Measurements from ENCODE around the gene PRICKLE2.
A peak's percentile ranks its signal among the peaks of the same experiment; 100 is the strongest.
"Not testable (repeated sequence)": the region's sequence is repeated elsewhere in the genome, so short reads cannot be mapped to it uniquely, and the experiment has no call there.

PRICKLE2 gene

DNA sequence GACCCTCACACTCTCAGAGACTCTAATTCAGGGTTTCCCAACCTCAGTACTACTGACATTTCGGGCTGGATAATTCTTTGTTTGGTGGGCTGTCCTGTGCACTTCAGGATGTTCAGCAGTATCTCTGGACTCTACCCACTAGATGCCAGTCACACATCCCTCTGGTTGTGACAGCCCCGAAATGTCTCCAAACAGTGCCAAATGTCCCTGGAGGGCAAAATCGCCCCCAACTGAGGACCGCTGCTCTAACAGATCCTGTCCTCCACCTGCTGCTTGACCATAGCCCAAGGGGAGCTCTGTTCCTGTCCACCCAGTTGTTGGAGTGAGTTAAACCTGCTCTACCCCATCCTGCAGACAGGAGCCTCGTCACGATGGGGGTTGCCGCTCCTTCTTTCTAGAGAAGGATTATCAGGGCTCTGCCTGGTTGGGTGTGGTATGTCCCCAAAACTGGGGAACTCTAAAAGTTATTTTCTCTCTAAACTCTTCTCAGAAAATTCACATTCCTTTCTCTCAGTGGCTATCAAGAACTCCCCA lies 116.4 kb downstream of the PRICKLE2 start:
- DNase-seq (ENCODE audit: insufficient read length, low spot score) (no peak), FAIRE-seq (no peak)

DNA sequence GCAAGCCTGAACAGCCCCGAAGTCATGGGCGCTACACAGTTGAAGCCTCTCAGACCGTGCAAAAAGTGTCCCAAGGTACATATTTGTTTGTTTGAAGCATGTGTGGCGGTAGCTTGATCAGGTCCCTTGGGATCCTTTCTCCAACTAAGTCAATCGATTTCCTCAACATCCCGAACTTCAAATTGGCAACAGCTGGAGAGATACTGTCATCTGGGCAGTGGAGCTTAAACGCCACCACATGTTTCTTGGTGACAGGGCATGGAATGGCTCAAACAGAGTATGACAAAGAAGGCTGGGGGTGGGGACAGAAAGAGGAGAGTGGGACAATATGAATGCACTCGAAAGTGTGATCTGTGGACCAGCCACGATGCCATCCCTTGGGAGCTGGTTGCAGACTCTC lies 117.0 kb downstream of the PRICKLE2 start:
- FAIRE-seq (no peak), DNase-seq (ENCODE audit: insufficient read length, low spot score) (no peak)

DNA sequence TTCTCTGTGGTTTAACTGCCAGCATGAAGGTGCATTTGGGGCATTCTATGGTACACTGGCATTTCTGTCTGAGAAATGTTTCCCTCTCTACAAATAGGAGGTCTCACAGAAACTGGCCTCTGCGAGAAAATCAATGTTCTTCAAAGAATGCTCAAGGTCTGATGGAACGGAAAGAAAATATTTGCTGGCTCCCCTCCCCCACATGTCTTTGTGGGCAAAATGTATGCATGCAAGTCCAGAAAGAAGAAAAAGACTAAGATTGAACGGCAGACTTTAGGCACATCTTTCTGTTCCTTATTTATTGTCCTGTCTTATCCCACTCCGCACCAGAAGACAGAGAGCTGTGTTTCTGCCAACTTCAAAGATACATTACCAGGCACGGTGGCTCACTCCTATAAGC lies 118.1 kb downstream of the PRICKLE2 start:
- DNase-seq (ENCODE audit: insufficient read length, low spot score) (no peak), FAIRE-seq (no peak)

DNA sequence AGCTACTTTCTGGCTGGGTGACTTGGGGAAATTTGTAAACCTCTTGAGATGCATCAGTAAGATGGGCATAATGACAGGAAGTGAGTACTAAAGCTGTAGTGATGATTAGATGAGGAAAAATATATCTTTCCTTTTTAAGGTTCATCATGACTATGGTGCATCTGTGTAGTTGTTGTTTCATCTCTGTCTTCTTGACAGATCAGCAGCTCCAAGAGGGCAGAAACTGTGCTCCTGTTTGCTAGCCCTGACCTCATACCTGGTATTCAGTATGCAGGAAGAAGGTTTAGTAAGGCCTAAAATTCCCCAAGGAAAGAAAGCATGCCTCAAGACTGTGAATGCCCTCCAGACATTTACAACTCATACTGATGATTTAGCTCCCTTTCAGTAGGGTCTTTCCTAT lies 119.5 kb downstream of the PRICKLE2 start:
- FAIRE-seq (no peak), DNase-seq (ENCODE audit: insufficient read length, low spot score) (no peak)

DNA sequence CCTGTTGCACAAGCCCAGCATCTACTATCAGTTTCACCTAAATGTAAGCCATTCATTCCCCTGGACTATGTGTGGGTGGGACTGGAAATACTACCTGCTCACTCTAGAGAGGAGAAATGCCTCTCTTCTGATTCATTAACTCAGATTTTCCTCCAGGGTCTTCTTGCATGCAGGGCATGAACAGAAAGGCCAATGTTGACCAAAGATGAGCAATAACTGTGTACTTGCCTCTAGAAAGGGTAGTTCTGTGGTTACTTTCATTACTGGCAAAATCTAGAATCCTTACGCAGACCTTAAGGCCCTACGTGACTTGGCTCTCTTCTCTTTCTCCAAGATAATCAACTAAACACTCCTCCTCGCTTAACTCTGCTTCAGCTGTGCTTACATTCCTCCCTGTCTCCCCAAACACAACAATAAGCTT lies 120.6 kb downstream of the PRICKLE2 start:
- DNase-seq (ENCODE audit: insufficient read length, low spot score): peak; percentile 35

DNA sequence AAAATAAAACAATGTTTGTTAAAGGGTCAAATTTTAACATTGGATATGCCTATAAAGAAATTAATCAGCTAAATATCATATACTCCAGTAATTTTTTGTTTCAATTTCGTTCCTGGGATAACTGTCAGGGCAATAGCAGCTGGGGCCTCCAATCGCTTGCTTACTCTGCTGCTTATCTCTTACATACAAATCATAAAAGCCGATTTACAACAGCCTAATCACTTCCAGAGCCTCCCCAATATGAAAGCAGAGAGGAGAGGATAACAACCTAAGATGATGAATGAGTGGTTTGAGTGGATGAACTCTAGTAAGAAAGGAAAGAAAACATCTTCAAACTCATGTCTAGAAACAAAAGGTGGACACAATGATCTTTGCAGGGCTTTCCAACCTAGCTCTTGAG lies 121.3 kb downstream of the PRICKLE2 start:
- FAIRE-seq (no peak), DNase-seq (ENCODE audit: insufficient read length, low spot score) (no peak)

More for the DNA sequence above, 120.6 kb downstream of the PRICKLE2 start:
- FAIRE-seq: no peak

DNA sequence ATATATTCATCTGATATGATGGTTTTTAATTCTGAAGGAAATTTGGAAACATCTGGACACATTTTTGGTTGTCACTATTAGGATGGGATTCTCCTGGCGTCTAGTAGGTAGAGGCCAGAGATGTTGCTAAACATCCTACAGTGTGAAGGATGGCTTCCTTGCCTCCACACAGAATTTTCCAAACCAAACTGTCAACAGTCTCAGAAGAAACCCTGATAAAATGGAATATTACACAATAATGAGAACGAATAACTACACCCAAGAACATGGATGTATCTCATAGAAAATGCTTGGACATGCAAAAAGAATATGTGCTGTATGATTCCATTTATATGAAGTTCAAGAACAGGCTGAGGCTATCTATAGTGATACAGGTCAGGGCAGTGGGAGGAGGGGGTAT lies 122.1 kb downstream of the PRICKLE2 start:
- FAIRE-seq: no peak
- no peak for DNase-seq (ENCODE audit: insufficient read length, low spot score)

DNA sequence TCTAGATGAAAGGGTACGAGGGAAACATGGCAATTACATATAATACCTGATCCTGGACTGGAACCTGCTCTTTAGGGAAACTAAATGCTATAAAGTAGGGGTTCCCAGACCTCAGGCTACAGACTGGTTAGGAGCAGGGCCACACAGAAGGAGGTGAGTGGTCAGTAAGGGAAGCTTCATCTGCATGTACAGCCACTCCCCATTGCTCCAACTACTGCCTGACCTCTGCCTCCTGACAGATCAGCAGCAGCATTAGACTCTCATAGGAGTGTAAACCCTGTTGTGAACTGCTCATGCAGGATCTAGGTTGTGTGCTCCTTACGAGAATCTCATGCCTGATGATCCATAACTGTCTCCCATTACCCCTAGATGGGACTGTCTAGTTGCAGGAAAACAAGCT lies 123.1 kb downstream of the PRICKLE2 start:
- FAIRE-seq: no peak
- DNase-seq (ENCODE audit: insufficient read length, low spot score): no peak

DNA sequence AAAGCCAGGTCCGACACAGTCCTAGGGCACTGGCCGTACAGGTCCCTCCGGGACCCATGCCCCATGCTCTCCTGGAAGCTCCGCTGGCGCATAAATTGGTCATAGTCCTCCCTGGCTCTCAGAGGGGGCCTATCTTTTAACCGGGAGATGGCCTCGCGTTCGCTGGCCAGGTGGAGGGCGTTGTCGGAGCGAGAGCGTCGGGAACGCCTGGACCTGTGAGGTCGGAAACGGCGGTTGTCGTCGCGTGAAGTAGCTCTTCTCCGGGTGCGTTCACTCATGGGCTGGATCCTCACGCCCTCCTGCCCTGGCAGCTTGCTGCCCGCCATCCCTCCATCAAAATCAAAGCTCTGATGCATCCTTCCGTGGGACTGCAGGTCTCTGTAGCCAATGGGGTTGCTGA lies 126.0 kb downstream of the PRICKLE2 start:
- DNase-seq (ENCODE audit: insufficient read length, low spot score) (no peak), FAIRE-seq (no peak)

DNA sequence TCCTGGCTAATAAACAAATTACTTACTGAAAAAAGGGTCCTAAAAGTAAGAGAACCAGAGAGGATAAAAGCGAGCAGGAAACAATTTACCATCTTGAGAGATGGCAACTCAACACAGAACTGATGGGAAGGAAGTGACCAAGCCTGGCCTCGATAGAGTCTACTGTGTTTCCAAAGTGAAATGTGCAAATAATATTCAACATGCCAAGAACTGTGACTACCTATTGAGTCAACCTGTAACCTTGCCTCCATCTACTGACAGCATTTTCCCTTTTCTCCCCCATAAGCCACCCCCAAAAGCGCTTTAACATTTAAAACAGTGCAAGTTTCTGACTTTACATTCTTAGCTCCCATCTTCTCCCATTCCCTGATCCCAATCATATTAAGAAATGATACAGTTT lies 126.6 kb downstream of the PRICKLE2 start:
- FAIRE-seq: no peak
- no peak for DNase-seq (ENCODE audit: insufficient read length, low spot score)

DNA sequence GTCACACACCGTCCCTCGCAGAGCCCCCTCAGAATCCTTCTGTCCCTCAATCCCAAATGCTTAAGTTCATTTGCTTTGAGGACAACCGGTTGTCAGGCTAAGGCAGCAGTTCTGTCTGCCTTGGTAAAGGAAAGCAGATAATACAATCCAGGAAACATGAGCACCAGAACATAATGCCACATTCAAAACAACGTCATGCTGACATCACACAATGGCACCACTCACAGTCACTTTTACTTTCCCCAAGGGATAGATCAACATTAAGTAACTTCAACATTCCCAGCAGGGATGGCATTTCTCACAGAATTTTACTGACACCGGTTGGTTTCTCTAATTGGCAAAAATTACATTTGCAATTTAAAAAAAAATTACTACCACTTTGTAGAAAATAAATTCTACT lies 127.3 kb downstream of the PRICKLE2 start:
- DNase-seq (ENCODE audit: insufficient read length, low spot score) (no peak), FAIRE-seq (no peak)

DNA sequence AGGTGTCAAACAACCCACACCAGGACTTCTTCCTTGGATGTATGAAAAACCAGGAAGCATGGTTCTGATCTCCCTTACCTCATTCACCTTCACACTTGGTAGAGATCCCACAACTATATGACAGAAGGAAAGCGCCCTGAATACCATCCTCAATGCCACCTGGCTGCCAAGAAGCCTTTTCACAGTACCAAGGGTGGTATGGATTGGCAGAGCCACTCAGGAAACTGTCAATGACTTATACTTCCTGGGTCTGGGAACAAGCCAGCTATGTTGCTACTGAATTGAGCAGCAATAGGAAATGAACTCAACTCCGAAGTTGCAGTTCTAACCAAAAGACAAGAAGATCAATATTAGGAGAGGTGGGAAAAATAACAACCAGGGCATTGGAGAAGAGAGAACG lies 129.5 kb downstream of the PRICKLE2 start:
- FAIRE-seq: no peak

DNA sequence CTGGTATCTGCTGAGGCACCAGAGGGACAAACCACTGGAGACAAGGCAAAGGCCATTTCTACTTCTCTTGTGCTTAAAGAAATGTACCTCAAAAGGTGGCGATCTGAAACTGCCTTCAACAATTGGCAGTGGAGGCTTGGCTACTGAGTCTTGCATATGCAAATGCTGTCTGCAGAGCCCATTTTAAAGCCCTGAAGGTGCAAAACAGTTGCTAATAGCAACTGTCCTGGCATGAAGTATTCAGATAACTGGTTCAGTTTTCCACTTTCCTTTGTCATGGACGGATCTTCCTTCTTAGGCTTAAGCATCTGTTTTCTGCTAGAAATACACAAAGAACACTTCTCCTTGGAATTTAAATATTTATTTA lies 130.6 kb downstream of the PRICKLE2 start:
- FAIRE-seq: no peak

More for the DNA sequence above, 129.5 kb downstream of the PRICKLE2 start:
- no peak for DNase-seq (ENCODE audit: insufficient read length, low spot score)

DNA sequence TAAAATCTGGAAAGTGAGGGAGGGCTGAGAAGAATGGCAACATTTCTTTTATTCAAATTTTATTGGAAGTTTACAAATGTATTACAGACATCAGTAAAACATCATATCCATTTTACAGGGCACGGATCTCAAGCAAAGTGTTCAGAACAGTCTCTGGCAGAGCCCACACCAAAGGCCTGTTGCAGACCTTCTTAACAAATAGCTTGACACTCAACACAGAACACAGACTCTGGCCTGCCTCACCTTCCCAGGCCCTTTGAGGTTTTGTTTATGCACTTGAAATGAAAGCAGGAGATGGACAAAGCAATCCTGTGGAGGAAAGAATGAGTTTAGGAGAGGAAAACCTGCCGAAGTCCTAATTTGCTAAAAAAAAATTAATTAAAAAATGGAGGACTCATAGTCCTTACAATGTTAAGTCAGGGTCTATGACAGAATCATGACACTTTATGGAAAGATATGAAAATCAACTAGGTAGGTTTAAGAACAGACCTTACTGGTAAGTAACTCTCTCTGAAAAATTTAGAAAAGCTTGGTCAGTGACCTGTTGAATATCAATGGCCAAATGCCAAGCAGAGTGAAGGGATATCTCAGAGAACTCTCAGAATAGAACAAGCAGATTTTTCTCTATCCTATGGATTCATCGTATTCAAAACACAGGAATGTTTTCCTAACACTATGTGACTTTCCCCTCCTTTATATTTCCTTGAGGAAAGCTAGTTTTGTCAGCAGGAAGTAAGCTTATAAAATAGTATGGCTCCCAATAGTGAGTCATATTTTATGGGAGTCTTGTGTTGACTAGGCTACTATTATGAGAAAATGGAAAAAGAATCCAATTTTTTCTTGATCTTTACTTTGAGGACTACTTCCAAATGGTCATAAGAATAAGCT lies 131.2 kb downstream of the PRICKLE2 start:
- no peak for FAIRE-seq
- no peak for DNase-seq (ENCODE audit: insufficient read length, low spot score)

More for the DNA sequence above, 130.6 kb downstream of the PRICKLE2 start:
- DNase-seq (ENCODE audit: insufficient read length, low spot score): no peak

DNA sequence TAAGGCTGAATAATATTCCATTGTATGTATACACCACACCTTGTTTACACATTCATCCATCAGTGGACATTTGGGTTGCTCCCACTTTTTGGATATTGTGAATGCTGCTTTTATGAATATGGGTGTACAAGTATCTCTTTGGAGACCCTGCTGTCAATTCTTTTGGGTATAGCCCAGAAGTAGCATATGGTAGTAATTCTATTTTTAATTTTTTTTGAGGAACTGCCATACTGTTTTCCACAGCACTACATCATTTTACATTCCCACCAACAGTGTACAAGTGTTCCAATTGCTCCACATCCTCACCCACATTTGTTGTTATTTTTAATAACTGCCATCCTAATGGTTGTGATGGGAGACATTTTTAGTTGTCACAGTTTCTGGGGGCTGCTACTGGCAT lies 132.1 kb downstream of the PRICKLE2 start:
- no peak for DNase-seq (ENCODE audit: insufficient read length, low spot score)
- no peak for FAIRE-seq

DNA sequence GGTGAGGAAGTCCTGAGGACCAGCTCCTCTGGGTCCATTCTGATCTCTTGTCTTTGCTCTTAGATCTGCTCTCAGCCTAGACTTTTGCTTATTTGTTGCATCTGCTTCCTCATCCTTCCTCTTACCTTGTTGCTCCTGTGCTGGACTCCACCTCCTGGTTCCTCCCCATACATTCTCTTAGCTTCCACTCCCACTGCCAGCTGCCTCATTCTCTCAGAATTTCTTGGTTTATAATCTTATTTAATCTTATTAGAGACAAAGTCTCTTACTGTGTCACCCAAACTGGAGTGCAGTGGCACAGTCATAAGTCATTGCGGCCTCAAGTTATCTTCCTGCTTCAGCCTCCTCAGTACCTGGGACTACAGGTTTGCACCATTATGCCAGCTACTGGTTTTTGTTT lies 133.8 kb downstream of the PRICKLE2 start:
- no peak for FAIRE-seq
- no peak for DNase-seq (ENCODE audit: insufficient read length, low spot score)

DNA sequence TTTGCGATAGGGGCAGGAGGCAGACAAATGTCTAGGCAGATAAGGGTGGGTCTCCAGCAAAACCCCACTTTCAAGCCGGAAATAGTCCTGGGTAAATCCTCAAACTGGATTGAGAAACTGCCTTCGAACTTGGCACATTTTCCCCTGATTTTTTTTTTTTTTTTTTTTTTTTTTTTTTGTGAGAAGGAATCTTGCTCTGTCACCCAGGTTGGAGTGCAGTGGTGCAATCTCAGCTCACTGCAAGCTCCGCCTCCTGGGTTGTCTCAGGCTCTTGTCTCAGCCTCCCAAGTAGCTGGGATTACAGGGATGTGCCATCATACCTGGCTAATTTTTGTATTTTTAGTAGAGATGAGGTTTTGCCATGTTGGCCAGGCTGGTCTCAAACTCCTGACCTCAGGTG lies 135.9 kb downstream of the PRICKLE2 start:
- FAIRE-seq; DNase-seq (ENCODE audit: insufficient read length, low spot score): not testable (repeated sequence)

DNA sequence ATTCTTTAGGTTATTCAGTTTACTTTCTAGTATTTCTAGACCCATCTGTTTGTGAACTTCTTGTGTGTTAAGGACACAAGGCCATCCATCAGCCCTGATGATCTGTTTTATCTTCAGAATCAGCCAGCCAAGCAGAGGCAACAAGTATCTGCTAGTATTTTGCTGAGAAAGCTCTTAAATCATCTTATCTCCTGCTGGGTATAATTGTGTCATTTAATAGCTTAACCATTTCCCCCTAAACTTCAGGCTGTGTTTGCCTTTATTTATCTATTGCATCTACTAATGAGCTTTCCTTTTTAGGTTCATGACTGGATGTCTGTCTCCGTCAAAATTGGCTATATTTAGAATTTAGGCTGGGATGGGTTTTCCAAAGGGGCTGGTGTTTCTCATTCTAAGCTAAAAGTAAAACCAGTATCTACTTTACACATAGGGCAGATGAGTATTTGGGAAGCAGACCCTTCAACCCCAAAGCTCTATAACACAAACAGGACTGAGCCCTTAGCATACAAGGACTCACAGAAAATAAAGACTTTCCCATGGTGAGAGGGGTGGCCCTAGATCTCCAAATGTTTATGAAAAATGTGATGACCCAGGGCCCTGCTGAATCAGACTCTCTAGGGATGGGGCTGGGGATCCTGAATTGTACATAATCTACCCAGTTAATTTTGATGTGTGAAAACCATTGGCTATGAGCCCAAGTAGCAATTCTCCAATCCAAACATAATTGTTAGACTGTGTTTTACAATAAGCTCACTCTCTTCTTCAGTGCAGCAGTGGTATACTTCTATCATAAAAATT lies 136.7 kb downstream of the PRICKLE2 start:
- FAIRE-seq (no peak), DNase-seq (ENCODE audit: insufficient read length, low spot score) (no peak)

DNA sequence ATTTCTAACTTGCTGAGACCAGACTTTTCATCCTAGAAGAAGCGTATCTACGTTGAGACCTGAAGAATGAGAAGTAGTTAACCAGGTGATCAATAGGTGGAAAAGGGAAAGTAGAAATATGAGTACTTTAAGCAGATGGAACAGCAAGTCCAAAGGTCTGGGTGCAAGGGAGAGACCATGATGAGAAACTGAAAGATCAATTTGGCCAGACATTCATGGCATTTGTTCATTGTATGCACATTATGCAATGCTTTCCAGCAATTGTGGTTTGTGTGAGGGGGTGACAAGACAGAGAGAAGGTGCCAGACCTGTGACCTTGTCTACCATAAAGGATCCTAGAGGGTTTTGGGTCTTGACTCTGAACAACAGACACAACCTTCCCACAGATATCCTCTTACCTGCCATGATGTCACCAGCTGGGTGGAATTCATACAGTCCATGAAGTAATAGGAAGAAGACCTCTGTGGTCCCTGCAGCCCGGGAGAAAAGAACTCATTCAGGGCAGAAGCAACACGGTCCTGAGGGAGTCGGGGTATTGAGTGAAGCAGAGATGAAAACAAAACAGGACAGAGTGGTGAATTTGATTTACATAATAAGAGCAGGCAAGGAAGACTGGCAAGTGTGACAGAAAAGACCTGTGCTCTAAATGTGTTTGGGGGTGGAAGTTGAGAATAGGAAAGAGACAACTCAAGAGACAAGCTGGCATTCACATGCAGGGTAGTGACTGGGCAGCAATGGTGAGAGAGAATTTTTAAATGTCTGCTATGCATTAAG lies 138.6 kb downstream of the PRICKLE2 start:
- DNase-seq (ENCODE audit: insufficient read length, low spot score): no peak
- FAIRE-seq: no peak

DNA sequence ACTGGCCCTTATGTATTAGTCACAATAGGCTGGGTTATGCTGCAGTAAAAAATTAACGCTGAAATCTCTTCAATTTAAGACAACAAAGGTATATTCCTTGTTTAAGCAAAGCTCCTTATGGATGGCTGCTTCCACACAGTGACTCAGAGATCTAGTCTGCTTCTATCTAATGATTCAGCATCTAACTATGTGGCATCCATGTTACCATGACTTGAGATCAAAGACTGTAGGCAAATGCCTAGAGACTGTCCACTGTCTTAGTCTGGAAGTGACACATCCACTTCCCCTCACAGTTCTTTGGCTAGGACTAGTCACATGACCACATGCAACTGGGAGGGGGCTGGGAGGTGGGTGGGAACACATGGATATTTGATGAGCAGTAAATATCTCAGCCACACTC lies 140.6 kb downstream of the PRICKLE2 start:
- FAIRE-seq: peak; percentile 82
- DNase-seq (ENCODE audit: insufficient read length, low spot score): peak; percentile 30

DNA sequence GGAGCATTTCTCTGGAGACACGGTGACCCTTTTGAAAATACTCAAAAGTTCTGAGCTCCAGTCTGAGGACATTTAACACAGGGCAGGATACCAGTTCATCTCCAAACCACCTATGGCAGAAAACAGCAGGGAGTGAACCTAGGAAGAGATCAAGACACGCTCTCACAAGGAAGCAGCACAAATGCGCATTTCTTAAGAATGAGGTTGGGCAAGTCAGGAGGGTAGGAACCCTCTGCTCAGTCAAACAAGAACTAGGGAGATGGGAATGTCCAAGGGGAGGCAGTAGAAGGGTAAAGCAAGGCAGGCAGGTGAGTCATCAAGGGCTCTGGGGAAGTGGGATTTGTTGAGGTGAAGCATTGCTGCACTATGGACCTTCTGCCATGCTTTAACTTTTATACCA lies 141.7 kb downstream of the PRICKLE2 start:
- FAIRE-seq (no peak), DNase-seq (ENCODE audit: insufficient read length, low spot score) (no peak)

Measured in HTR-8/SVneo (cell line).